Testis (tissue), 2 donors: ENCODE data around the gene CDK14.

Experiments
- POLR2A ChIP-seq: fragments of 450-650 bp; IDR thresholded peaks from one replicate; pipeline ENCODE4 v1.6.1; 2017; ENCODE audit warnings: antibody characterized with exemption, mild to moderate bottlenecking, moderate library complexity
- TF ChIP-seq, protein P1 (sequence below), 3 experiments: fragments of 450-650 bp in 2 of 3; fragments of 200-600 bp in 1 of 3; sonication (generic) in 1 of 3; IDR thresholded peaks; one replicate each; pipeline ENCODE4 v1.5.1; 2016 to 2019; ENCODE audit warnings: antibody characterized with exemption in 3 of 3, mild to moderate bottlenecking in 2 of 3, moderate library complexity in 1 of 3

DNA sequence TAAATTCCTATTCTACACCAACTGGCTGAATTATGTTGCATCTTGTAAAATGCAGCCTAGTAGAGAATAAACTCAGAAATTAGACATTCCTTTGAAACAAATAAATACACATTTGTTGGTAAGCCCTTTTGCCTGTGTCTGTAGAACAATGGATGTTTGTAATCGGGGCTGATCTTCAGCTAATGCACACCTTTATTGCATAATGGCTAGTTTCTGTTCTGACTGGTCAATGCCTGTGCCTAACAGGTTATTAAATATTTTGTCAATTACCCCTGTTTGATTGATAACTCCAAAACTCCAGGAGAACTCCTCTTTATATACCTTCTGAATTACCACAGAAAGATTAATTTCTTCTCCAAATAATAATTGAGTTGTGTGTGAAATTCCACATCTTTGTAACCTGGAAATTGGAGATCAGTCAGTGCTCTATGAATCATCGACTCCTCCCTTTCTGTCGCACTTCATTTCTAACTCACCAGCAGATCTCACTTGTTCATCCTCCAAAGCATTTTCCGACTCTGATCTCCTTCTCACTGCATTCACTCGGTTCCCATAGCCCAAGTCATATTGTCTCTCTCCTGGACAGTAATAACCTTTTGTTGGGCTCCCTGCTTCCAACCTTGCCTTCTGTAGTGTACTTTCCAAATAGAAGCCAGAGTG lies 472.1 kb downstream of the CDK14 start:
- TF ChIP-seq, protein P1, sequence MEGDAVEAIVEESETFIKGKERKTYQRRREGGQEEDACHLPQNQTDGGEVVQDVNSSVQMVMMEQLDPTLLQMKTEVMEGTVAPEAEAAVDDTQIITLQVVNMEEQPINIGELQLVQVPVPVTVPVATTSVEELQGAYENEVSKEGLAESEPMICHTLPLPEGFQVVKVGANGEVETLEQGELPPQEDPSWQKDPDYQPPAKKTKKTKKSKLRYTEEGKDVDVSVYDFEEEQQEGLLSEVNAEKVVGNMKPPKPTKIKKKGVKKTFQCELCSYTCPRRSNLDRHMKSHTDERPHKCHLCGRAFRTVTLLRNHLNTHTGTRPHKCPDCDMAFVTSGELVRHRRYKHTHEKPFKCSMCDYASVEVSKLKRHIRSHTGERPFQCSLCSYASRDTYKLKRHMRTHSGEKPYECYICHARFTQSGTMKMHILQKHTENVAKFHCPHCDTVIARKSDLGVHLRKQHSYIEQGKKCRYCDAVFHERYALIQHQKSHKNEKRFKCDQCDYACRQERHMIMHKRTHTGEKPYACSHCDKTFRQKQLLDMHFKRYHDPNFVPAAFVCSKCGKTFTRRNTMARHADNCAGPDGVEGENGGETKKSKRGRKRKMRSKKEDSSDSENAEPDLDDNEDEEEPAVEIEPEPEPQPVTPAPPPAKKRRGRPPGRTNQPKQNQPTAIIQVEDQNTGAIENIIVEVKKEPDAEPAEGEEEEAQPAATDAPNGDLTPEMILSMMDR (IDR thresholded peaks at IDR 0.05): no peak
- TF ChIP-seq POLR2A: no peak
